ENCODE measurements around the gene NACC1.
"Not testable (repeated sequence)": the region's sequence is repeated elsewhere in the genome, so short reads cannot be mapped to it uniquely, and the experiment has no call there.

NACC1 gene

GRCh38 chr19:13164343-13165161 is 46.5 kb downstream of the NACC1 start:
- peak; percentile 80 for DNase-seq (ENCODE audit: low spot score)

GRCh38 chr19:13165162-13165997 is 47.3 kb downstream of the NACC1 start:
- no peak for DNase-seq (ENCODE audit: low spot score)

DNA sequence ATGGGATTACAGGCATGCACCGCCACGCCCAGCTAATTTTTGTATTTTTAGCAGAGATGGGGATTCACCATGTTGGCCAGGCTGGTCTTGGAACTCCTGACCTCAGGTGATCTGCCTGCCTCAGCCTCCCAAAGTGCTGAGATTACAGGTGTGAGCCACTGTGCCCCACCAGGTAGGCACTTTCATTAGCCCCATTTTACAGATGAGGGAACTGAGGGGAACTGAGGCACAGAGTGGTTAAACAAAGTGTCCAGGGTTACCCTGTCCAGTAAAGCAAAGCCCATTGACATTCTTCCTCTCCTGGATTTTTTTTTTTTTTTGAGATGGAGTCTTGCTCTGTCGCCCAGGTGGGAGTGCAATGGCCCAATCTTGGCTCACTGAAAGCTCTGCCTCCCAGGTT is 48.1 kb downstream of the NACC1 start:
- DNase-seq (ENCODE audit: low spot score): not testable (repeated sequence)

DNA sequence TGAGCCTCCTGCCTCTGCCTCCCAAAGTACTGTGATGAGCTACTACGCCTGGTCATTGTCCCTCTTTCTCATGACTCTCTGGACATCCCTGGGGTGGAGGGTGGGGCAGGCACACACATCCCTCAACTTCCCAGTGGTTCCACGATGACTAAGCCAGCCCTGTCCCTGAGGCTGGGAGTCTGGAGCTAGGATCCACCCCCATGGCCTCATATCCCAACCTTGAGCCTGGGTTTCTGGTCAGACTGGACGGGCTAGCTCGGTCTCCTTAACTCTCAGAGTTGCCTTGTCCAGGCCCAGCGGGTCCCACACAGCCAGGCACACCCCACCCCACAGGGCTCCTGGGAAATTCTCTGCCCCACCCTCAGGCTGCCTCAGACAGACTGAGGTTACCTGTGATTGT is 51.7 kb downstream of the NACC1 start:
- no peak for DNase-seq (ENCODE audit: low spot score)

DNA sequence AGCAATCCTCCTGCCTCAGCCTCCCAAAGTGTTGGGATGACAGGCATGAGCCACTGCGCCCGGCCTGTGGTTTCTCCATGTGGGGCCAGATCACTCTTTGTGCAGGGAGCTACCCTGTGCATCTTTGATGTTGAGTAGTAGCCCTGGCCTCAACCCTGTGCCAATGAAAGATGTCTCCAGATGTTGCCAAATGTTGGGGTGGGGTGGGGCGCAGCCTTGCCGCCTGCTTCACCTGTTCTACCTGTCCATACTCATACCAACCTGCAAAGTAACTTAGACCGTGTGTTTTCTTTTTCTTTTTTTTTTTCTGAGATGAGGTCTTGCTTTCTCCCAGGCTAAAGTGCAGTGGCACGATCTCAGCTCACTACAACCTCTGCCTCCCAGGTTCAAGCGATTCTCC is 53.1 kb downstream of the NACC1 start:
- no peak for DNase-seq (ENCODE audit: low spot score)

GRCh38 chr19:13172346-13173138 is 54.5 kb downstream of the NACC1 start:
- DNase-seq (ENCODE audit: low spot score): no peak

DNA sequence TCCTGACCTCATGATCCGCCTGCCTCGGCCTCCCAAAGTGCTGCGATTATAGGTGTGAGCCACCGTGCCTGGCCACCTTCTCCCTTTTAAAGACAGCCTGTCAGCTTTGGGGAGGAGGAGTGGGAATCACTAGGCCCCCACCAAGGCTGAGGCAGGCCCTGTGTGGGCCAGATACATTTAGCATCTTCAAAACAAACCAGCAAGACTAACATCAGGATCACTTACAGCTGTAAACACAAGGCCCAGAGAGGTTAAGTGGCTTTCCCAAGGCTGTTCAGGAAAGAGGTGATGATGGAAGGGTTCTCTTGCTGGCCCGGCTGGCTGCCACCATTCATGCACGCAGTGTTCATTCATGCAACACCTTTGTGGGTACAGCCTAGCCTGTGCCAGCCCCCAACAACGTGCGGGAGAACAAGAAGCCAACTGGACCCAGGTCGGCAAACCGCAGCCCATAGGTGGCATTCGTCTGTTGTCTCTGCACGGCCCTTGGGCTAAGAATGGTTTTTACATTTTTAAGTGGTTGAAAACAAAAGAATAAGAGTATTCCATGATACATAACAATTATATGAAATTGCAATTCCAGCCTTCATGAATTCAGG is 55.2 kb downstream of the NACC1 start:
- DNase-seq (ENCODE audit: low spot score): no peak

- DNase-seq (ENCODE audit: low spot score): no peak
Measured at GRCh38 chr19:13176345-13176744, 58.3 kb downstream of the NACC1 start.

DNA sequence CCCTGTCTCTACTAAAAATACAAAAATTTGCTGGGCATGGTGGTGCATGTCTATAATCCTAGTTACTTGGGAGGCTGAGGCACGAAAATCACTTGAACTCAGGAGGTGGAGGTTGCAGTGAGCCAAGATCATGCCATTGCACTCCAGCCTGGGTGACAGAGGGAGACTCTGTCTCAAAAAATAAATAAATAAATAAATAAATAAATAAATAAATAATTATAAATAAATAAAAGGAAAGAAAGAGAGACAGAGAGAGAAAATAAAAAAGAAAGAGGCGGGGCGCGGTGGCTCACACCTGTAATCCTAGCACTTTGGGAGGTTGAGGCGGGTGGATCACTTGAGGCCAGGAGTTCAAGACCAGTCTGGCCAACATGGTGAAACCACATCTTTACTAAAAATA is 59.5 kb downstream of the NACC1 start:
- not testable (repeated sequence) for DNase-seq (ENCODE audit: low spot score)

- not testable (repeated sequence) for DNase-seq (ENCODE audit: low spot score)
Measured at GRCh38 chr19:13178291-13178690, 60.2 kb downstream of the NACC1 start.

DNA sequence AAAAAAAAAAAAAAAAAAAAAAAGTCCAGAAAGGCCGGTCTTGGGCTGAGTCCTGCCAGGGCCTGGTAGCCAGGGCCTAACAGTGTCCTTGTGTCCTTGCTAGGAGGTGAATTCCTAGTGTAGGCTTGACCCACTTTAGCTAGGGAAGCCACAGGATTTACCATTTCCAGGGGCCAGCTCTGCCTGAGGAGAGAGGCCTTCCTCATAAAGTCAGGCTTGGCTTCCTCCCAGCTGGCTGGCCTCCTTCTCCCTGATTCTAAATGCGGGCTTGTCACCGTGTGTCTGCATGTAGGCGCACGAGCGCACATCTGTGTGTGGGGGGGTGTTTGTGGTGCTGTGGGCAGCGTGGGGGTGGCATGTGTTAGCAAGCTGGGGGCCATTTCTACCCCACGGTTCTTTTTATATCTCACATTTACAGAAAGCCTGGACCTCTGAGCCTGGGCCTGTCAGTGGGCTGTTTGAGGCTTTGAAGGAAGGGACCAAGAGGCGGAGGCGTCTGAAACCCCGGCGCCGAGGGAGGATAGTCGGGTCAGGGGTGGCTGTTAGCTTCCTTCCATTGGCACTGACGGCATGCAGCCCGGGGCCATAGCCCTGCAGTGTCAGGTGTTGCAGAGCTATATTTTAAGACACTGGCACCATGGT is 63.8 kb downstream of the NACC1 start:
- DNase-seq (ENCODE audit: low spot score): no peak

DNA sequence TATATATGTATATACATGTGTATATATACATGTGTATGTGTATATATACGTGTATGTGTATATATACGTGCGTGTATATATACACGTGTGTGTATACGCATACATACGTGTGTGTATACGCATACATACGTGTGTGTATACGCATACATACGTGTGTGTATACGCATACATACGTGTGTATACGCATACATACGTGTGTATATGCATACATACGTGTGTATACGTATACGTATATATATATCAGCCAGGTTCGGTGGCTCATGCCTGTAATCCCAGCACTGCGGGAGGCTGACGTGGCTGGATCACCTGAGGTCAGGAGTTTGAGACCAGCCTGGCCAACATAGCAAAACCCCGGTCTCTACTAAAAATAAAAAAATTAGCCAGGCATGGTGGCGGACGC is 66.9 kb downstream of the NACC1 start:
- not testable (repeated sequence) for DNase-seq (ENCODE audit: low spot score)

DNA sequence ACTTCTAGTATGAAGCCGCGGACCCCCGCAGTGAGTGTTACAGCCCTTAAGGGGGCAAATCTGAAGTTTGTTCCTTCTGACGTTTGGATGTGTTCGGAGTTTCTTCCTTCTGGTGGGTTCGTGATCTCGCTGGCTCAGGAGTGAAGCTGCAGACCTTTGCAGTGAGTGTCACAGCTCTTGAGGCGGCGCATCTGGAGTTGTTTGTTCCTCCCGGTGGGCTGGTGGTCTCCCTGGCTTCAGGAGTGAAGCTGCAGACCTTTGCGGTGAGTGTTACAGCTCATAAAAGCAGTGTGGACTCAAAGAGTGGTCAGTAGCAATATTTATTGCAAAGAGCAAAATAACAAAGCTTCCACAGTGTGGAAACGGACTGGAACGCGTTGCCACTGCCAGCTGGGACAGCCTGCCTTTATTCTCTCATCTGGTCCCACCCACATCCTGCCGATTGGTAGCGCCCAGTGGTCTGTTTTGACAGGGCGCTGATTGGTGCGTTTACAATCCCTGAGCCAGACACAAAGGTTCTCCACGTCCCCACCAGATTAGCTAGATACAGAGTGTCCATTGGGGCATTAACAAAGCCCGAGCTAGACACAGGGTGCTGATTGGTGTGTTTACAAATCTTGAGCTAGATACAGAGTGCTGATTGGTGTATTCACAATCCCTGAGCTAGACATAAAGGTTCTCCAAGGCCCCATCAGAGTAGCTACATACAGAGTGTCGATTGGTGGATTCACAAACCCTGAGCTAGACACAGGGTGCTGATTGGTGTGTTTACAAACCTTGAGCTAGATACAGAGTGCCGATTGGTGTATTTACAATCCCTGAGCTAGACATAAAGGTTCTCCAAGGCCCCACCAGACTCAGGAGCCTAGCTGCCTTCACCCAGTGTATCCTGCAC is 67.9 kb downstream of the NACC1 start:
- DNase-seq (ENCODE audit: low spot score): not testable (repeated sequence)

GRCh38 chr19:13186688-13187087 is 68.6 kb downstream of the NACC1 start:
- DNase-seq (ENCODE audit: low spot score): not testable (repeated sequence)

DNA sequence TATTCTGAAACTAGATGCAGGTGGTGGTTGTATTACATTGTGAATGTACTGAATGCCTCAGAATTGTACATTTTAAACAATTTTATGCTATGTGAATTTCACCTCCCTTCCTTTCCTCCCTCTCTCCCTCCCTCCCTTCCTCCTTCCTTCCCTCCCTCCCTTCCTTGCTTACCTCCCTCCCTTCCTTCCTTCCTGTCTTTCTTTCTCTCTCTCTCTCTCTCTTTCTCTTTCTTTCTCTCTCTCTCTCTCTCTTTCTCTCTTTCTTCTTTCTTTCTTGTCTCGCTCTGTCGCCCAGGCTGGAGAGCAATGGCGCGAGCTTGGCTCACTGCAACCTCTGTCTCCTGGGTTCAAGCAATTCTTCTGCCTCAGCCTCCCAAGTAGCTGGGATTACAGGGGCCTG is 69.4 kb downstream of the NACC1 start:
- DNase-seq (ENCODE audit: low spot score): no peak

GRCh38 chr19:13189600-13189999 is 71.5 kb downstream of the NACC1 start:
- DNase-seq (ENCODE audit: low spot score): no peak
